Measurements from ENCODE around the gene USP4.
"Not testable (repeated sequence)": the region's sequence is repeated elsewhere in the genome, so short reads cannot be mapped to it uniquely, and the experiment has no call there.

Gene USP4, protein sequence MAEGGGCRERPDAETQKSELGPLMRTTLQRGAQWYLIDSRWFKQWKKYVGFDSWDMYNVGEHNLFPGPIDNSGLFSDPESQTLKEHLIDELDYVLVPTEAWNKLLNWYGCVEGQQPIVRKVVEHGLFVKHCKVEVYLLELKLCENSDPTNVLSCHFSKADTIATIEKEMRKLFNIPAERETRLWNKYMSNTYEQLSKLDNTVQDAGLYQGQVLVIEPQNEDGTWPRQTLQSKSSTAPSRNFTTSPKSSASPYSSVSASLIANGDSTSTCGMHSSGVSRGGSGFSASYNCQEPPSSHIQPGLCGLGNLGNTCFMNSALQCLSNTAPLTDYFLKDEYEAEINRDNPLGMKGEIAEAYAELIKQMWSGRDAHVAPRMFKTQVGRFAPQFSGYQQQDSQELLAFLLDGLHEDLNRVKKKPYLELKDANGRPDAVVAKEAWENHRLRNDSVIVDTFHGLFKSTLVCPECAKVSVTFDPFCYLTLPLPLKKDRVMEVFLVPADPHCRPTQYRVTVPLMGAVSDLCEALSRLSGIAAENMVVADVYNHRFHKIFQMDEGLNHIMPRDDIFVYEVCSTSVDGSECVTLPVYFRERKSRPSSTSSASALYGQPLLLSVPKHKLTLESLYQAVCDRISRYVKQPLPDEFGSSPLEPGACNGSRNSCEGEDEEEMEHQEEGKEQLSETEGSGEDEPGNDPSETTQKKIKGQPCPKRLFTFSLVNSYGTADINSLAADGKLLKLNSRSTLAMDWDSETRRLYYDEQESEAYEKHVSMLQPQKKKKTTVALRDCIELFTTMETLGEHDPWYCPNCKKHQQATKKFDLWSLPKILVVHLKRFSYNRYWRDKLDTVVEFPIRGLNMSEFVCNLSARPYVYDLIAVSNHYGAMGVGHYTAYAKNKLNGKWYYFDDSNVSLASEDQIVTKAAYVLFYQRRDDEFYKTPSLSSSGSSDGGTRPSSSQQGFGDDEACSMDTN

DNA sequence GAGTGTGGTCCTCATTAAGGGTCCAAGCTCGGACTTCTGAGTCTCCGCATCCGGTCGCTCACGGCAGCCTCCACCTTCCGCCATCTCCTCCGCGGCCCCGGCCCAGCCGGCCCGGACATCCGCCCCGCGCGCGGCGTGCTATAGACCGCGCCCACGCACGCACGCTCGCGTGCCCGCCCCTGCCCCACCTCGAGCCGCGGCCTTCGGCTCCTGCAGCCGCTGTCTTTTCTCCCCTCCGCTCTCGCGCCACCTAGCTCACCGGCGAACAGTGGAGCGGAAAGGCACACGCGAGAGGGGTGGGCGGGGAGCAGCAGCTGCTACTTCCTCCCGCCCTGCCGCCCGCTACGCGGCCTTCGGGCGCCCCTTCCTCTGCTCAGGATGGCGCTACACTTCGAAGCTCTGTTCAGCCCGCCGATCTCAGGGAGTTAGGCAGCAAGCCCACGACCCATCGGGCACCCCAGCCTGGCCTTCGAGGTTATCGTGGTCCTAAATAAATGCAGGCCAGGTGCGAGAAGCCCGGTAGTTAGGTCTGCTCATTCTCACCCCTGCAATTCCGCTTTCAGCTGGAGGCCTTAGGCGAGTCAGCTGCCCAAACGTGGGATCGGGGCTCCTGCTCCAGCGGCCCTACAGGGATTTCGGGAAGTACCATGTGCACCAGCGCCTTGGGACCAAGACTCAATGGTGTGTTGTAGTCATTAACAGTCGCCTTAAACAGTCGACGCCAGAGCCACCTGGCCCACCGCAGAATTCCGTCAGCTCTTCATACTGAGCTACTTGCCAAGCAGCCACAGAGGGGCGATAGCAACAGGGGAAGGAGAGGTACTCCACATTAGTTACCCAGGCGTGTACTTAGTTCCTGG is at the start of gene USP4:
Gene USP4, minus strand, starts transcription at position 113 of the 860 bp plus-strand sequence. Its CDS starts 29 bp downstream, at position 84.
- in situ Hi-C loops (cut with HindIII; ENCODE audit: low sequenced_read_pairs), result no loop called here

DNA sequence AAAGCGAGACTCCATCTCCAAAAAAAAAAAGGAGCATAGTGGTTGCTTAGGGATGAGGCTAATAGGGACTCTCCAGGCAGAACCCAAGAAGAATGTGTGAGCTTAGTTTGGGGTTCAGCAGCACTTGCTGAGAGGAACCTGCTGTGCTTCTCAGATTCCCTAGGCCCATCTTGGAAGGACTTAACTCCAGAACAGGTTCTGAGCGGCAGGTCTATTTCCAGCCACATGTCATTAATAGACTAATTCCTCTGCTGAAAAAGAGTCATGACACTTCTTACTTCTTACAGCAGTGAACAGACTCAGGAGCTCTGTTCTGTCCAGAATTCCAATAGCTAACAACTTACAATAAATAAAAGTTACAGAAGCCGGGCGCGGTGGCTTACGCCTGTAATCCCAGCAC is 49.4 kb upstream of the USP4 start:
- in situ Hi-C loops (cut with HindIII; ENCODE audit: low sequenced_read_pairs), result no loop called here

DNA sequence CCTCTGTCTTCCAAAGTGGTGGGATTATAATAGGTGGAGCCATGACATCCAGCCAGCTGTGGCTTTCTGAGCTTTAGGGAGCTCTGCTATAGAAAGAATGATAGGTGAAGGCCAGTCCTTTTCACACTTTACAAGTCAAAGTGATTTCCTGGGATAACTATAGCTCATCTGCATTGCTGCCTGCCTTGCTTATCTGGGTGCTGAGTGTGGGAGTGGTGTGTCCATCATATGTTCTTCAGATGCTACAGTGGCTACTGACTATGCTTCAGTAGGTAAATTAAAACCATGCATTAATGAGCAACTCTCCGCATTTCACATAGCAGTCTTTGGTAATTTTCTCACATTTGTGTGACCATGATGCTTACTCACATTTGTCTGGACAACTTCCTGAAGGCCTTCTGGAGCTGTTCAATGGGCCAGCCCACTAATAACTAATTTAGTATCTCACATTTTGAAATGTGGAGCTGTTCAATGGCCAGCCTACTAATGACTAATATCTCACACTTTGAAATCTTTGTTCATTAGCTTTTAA is 48.5 kb upstream of the USP4 start:
- in situ Hi-C loops (cut with HindIII; ENCODE audit: low sequenced_read_pairs), result no loop called here

DNA sequence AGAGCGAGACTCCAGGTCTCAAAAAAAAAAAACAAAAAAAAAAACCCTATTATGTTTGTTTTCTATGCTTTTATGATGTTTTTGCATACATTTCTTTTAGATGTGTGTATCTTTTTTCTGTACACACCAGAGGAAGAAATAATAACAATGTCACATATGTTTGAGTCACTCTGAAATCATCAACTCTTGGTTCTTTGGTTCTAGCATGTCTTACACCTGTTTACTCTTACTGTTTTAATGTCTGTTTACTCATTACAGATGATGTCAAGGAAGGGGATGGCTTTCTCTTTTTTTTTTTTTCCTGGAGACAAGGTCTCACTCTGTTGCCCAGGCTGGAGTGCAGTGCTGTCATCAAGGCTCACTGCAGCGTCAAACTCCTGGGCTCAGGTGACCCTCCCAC is 47.9 kb upstream of the USP4 start:
- in situ Hi-C loops (cut with HindIII; ENCODE audit: low sequenced_read_pairs), result no loop called here

DNA sequence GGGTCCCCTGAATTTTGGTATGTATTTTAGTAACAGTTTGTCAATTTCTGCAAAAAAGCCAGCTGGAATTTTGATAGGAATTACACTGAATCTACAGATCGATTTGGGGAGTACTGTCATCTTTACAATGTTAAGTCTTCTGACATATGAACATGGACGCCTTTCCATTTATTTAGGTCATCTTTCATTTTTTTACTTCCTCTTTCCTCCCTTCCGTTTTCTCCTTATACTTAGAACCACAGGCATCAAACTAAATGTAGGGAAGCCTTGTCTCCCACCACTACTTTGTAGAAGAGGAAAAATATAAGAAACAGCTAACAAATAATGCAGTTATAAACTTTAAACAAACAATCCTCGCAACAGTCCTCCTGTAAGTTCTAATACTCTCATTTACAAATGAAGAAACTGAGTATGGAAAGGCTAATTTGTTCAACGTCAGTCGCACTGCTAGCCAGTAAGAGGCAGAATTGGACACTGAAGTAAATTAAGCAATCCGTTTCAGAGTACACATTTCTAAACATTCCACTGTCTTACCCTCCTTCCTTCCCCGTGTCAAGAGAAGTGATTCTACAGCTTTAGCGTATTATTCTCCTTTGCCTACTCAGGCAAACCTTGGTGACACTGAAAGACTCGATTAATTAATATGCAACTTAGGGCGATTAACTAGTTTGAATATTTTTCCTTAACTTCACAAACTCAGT is 46.4 kb upstream of the USP4 start:
- in situ Hi-C loops (cut with HindIII; ENCODE audit: low sequenced_read_pairs), result no loop called here

DNA sequence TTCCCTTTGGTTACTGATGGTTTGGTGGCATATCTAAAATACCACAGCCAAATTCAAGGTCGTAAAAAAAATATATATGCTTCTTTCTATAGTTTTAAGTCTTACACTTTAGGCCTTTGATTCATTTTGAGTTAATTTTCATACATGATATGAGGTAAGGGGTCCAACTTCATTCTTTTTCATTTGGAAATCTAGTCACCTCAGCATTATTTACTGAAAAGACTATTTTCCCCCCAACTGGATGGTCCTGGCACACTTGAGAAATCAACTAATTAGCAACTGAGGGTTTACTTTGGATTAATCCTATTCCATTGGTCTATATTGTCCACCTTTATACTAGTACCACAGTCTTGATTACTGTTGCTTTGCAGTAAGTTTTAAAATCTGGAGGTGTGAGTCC is 45.8 kb upstream of the USP4 start:
- in situ Hi-C loops (cut with HindIII; ENCODE audit: low sequenced_read_pairs), result no loop called here

DNA sequence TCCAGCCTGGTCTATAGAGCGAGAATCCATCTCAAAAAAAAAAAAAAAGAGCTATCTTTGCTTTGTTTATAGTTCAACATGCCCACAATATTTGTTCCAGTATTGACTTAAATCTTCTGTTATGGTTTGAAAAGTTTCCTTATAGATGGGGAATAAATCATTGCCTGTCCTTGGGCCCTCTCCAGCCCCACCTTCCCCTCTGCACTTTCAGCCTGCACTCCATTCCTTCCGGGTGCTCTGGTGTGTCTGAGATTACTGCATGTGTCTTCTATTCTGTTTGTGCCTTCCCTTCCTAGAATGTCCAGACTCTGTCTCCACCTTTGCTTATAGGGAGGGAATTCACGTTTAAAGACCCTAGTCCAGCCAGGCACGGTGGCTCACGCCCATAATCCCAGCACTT is 43.5 kb upstream of the USP4 start:
- in situ Hi-C loops (cut with HindIII; ENCODE audit: low sequenced_read_pairs), result no loop called here

DNA sequence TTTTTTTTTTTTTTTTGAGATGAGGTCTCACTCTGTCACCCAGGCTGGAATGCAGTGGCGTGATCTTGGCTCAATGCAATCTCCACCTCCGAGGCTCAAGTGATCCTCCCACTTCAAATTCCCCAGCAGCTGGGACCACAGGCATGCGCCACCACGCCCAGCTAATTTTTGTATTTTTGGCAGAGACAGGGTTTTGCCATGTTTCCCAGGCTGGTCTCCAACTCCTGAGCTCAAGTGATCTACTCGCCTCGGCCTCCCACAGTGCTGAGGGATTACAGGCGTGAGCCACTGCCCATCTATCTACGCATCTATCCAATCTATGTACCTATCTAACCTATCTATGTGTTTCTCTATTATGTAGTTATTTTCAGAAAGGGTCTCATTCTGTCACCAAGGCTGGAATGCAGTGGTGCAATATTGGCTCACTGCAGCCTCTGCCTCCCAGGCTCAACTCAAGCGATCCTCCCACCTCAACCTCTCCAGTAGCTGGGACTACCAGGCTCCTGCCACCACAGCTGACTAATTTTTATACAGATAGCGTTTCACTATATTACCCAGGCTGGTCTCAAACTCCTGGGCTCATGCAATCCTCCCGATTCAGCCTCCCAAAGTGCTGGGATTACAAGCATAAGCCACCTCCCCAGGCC is 38.5 kb upstream of the USP4 start:
- in situ Hi-C loops (cut with HindIII; ENCODE audit: low sequenced_read_pairs), result no loop called here

DNA sequence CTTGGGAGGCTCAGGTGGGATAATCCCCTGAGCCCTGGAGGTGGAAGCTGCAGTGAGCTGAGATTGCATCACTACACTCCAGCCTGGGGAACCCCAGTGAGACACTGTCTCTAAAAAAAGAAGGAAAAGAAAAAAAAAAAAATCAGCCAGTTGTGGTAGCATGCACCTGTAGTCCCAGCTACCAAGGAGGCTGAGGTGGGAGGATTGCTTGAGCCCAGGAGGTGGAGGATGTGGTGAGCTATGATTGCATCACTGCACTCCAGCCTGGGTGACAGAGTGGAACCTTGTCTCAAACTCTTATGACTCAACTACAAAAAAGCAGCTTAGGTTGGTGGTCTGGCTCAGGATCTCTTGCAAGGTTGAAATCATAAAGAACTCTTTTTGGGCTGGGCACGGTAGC is 37.6 kb upstream of the USP4 start:
- in situ Hi-C loops (cut with HindIII; ENCODE audit: low sequenced_read_pairs), result no loop called here

DNA sequence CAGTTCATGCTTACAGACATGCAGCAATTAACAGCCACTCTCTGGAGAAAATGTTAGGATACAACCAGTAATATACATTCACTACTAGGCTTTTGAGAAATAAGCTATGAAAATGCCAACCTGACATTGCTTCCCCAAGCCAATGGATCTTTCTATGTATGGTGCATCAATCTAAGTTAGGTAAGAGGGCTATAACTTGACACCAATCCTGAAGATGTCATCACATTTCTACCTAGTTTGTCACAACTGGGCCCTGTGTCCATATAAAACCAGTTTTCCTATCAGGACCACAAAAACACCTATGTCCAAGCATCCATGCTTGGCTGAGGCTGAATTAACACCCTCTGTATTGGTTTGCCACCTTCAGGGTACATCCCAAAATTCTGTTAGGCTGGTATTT is 32.1 kb upstream of the USP4 start:
- in situ Hi-C loops (cut with HindIII; ENCODE audit: low sequenced_read_pairs), result no loop called here

DNA sequence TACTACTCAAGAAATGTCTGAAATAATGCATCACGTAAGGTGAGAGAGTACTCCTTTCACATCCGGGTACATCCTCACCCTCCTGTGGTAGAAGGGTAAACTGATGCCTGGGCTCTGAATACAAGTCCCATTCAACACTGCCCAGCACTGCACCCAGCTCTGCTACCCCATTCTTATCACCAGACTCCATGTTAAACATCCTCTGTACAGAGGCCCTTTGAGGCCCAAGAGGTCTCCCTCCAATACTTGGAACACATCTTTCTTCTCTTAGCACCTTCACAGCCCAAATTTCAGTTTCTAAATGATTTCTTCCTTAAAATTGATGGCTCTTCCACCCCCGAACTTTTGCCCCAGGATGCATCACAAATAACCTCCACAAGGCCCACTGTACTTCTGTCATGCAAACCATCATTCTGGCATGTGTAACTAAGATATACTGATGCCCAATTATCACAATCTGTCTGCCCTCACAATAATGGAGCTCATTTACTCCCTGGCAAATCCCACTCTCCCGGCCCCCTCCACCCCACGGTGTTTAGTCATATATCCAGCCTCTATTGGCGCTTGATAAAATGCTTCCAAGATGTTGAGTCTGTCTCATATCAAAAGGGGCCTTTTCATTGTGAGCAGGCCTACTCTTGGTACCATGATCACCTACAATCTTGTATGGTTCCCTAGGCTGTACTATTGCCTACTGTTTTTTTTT is 30.9 kb upstream of the USP4 start:
- in situ Hi-C loops (cut with HindIII; ENCODE audit: low sequenced_read_pairs), result no loop called here

DNA sequence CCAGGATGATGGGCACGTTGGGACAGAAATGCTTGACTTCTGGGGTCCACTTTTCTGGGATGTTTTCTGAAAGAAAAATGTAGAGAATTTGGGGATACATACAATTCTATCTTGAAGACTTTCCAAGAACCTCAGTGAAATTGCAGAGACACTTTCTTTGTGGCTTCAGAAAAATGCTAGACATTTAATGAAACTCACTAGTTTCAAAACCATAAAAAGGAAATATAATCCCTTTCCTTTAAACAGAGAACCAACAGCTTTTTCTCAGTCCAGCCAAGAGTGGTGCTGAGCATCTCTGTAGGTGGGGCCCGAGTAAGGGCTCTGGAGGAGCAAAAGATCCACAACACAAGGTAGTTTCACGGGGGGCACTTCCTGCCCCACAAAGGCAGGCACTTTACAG is 22.7 kb upstream of the USP4 start:
- in situ Hi-C loops (cut with HindIII; ENCODE audit: low sequenced_read_pairs), result no loop called here

DNA sequence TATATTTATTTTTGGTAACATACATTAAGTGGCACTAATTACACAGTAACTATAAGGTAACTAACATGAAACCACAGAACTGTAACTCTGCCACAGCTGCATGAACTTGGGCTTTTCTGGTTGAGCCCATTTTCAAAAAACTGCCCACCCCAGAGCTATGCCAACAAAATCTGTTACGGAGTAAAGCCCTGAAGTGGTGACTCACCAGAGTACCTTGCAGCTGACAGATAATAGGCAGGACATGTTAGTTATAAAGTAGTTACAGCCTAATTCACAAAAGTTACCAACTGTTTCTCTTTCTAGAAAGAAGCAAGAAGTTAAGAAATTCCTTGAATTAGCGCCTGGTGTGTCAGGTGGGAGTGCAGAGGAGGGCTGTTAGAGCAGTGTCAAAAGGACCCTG is 19.8 kb upstream of the USP4 start:
- in situ Hi-C loops (cut with HindIII; ENCODE audit: low sequenced_read_pairs), result no loop called here

DNA sequence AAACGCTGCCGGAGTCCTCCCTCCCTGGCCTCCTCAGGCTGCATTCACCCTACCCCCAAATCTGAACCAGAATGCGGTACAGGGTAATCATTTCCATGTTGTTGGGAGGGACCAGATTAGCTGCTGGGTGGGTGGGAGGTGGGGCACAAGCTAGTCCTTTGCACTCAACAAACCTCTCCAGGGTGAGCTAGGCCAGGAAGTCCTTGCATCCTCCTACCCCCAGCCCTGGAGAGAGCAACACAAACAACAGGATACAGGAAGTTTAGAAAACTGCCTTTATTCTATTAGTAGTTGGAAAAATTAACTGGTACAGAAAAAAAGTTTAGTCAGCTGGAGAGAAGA is 19.0 kb upstream of the USP4 start:
- in situ Hi-C loops (cut with HindIII; ENCODE audit: low sequenced_read_pairs), result no loop called here

DNA sequence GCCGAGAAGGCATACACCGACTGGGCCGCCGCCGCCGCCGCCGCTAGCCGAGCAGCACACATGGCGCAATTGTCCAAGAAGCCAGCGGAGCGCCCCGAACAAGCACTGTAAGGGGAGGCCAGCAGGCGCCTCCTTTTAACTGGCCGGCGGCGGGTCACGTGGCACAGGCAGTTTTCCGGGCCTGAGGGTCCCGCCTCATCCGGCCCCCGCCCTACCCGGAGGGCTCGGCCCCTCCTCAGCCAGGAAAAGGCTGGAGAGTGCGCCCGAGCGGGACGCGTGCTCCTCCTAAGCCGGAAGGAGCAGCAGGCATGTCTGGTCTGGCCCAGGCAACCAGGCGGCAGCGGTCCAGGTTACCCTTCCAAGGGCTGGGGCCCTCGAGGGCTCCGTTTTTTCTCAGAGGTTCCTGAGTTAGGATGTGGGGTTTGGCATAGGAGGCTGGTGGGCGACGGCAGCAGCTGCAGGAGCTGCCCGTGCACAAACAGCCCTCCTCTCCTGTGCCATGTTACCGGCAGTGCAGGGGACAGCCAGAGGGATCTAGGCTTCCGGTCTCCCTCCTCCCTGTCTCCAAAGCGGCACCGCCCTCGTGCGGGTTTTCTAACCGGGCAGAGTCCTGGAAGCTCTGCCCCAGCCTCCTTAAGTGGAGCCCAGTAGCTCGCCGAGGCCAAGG is 18.5 kb upstream of the USP4 start, which contains the start of gene GPX1:
Gene GPX1, minus strand, starts transcription at position 137 of the 667 bp plus-strand sequence. Its CDS starts 75 bp downstream, at position 62.
- in situ Hi-C loops (cut with HindIII; ENCODE audit: low sequenced_read_pairs), result no loop called here

DNA sequence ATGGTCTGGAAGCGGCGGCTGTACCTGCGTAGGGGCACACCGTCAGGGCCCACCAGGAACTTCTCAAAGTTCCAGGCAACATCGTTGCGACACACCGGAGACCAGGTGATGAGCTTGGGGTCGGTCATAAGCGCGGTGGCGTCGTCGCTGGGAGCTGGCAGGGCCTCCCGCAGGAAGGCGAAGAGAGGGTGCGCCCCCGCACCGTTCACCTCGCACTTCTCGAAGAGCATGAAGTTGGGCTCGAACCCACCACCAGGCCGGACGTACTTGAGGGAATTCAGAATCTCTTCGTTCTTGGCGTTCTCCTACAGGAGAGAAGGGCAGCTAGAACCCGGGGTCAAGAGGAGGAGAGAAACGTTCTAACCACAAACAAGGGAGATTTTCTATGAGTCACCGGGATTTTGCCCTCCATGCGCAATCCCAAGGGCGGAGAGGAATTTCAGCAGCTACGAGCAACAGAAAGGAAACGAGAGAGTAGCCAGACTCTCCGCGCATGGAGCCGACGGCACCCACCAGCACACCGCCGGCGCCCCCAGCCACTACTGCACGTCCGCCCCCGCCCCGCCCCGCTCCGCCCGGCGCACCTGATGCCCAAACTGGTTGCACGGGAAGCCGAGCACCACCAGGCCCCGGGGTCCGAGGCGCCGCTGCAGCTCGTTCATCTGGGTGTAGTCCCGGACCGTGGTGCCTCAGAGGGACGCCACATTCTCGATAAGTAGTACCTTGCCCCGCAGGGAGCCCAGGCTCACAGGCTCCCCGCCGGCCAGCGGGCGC is 17.8 kb upstream of the USP4 start:
- in situ Hi-C loops (cut with HindIII; ENCODE audit: low sequenced_read_pairs), result not testable (repeated sequence)

DNA sequence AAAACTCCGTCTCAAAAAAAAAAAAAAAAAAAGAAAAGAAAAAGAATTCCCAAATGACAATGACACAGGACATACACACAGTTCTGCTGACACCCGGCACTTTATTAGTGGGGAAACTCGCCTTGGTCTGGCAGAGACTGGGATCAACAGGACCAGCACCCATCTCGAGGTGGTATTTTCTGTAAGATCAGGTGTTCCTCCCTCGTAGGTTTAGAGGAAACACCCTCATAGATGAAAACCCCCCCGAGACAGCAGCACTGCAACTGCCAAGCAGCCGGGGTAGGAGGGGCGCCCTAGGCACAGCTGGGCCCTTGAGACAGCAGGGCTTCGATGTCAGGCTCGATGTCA is 17.2 kb upstream of the USP4 start:
- in situ Hi-C loops (cut with HindIII; ENCODE audit: low sequenced_read_pairs), result not testable (repeated sequence)

DNA sequence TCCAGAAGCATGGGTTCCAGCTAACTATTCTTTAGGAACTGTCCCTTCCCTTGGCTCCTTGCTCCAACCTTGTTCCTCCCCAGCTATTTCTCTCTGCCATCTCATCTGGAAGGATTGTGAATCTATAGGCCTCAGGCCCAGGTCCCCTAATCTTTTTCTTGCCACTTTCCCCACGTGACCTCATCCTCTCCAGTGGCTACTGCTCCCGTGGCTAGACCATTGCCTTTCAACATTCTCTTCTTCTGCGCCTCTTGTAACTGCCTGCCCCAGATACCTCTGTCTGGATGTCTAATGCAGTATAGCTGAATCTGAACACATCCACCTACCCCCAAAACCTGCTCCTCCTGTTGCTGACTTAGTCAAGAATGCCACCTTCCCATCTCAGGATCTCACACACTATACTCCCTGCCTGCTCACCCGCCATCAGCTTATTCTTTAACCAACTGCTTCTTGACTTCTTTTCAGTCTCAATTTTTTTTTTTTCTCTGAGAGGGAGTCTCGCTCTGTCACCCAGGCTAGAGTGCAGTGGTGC is 13.1 kb upstream of the USP4 start:
- in situ Hi-C loops (cut with HindIII; ENCODE audit: low sequenced_read_pairs), result no loop called here

All from endothelial cell of hepatic sinusoid (primary cell).